ENCODE measurements around the gene ADAM22. TPM values are rescaled to one million over a fixed set of nuclear protein-coding genes. Genes with fewer than 3 reads are reported as not detected.

Gene ADAM22
- polyA plus RNA-seq, 2 of the 4 experiments (the other 2 are of a cell fraction): 0.53 to 0.59 TPM

GRCh38 chr7:88146616-88147015 is 212.6 kb downstream of the ADAM22 start:
- no peaks in the 10 kb centered on the region for H3K9me3 ChIP-seq
- H3K27ac ChIP-seq: no peak overlapping the region
- H3K4me2 ChIP-seq: no peak overlapping the region
- TF ChIP-seq CBX2 (IDR thresholded peaks at IDR 0.05; ENCODE audit: borderline replicate concordance, low read depth) (no peak), BCL3 (IDR thresholded peaks at IDR 0.05) (no peak), JUNB (IDR thresholded peaks at IDR 0.05) (no peak), CHD2 (IDR thresholded peaks at IDR 0.05; ENCODE audit: low read length, partially characterized antibody) (no peak), KDM5A (IDR thresholded peaks at IDR 0.05) (no peak), CEBPB (IDR thresholded peaks at IDR 0.05) (no peak), JUN (IDR thresholded peaks at IDR 0.05) (no peak), HEYL (CRISPR knock-in tag; IDR thresholded peaks at IDR 0.05) (no peak), MAZ (IDR thresholded peaks at IDR 0.05; ENCODE audit: borderline replicate concordance, low read depth, low read length) (no peak), FOSL2 (IDR thresholded peaks at IDR 0.05) (no peak), FOSL2 (CRISPR knock-in tag; IDR thresholded peaks at IDR 0.05) (no peak), ESRRA (IDR thresholded peaks at IDR 0.05; ENCODE audit: borderline replicate concordance, low read length) (no peak), FOSB (CRISPR knock-in tag; IDR thresholded peaks at IDR 0.05) (no peak), NR3C1 (IDR thresholded peaks at IDR 0.05) (no peak), ZSCAN20 (CRISPR knock-in tag; IDR thresholded peaks at IDR 0.05) (no peak)
- H3K4me3 ChIP-seq: no peak overlapping the region
- FAIRE-seq (no peak), DNase-seq (ENCODE audit: low read depth in 1 of 2, low spot score in 1 of 2) (no peak), ATAC-seq (no peak)
- H3K4me1 ChIP-seq: no peaks in the 10 kb centered on the region
- ChIA-PET CTCF (no interaction called here), POLR2A (no interaction called here)
- 38% methylated on average over 2 of the region's 2 CpGs for WGBS (ENCODE audit: missing lambda C conversion rate)

DNA sequence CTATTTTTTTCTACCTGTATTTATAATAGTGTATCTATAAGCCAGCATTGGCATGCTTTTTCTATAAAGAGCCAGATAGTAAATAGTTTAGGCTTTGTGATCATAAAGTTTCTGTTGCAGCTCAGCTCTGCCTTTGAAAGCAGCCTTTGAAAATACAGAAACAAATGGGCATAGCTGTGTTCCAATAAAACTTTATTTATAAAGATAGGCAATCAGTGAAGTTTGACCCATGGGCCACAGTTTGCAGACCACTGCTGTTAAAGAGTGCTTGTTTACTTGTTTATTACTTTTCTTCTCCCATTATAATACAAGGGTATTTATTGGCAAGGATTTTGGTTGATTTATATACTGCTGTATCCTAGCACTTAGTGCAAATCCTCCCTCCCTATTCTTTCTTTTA is 213.3 kb downstream of the ADAM22 start:
- ATAC-seq (no peak), FAIRE-seq (no peak), DNase-seq (ENCODE audit: low read depth in 1 of 2, low spot score in 1 of 2) (no peak)
- no peak for TF ChIP-seq MAZ (IDR thresholded peaks at IDR 0.05; ENCODE audit: borderline replicate concordance, low read depth, low read length)
- Histone ChIP-seq H3K9me3 (no peaks in the 10 kb centered on the region), H3K27ac (no peak overlapping the region), H3K4me2 (no peak overlapping the region), H3K4me1 (no peaks in the 10 kb centered on the region), H3K4me3 (no peak overlapping the region)
- ChIA-PET POLR2A (no interaction called here), CTCF (no interaction called here)

- ATAC-seq (no peak), DNase-seq (ENCODE audit: low read depth in 1 of 2, low spot score in 1 of 2) (no peak), FAIRE-seq (no peak)
- ChIA-PET POLR2A (no interaction called here), CTCF (no interaction called here)
- Histone ChIP-seq H3K4me1 (no peaks in the 10 kb centered on the region), H3K4me2 (no peak overlapping the region), H3K27ac (no peak overlapping the region), H3K4me3 (no peak overlapping the region), H3K9me3 (no peaks in the 10 kb centered on the region)
- TF ChIP-seq NPAS2 (CRISPR knock-in tag; IDR thresholded peaks at IDR 0.05; ENCODE audit: borderline replicate concordance) (no peak), MYC (IDR thresholded peaks at IDR 0.05; ENCODE audit: borderline replicate concordance, low read length) (no peak)
- WGBS (ENCODE audit: missing lambda C conversion rate): 2% methylated on average over 1 of the region's 1 CpG
These were observed 213.9 kb downstream of the ADAM22 start for GRCh38 chr7:88147949-88148348.

GRCh38 chr7:88150033-88150432 is 216.0 kb downstream of the ADAM22 start:
- ATAC-seq: no peak
- TF ChIP-seq JUNB (IDR thresholded peaks at IDR 0.05) (no peak), KDM5A (IDR thresholded peaks at IDR 0.05) (no peak), RARB (CRISPR knock-in tag; IDR thresholded peaks at IDR 0.05) (no peak), POLR2AphosphoS2 (conservative IDR thresholded peaks at IDR 0.05; ENCODE audit: low read length) (no peak), MAFK (IDR thresholded peaks at IDR 0.05; ENCODE audit: partially characterized antibody) (peak; percentile 80), TFCP2L1 (CRISPR knock-in tag; IDR thresholded peaks at IDR 0.05) (no peak), SMC3 (IDR thresholded peaks at IDR 0.05) (no peak)

More at GRCh38 chr7:88150033-88150432, 216.0 kb downstream of the ADAM22 start:
- H3K4me1 ChIP-seq: no peaks in the 10 kb centered on the region
- CTCF ChIA-PET: no interaction called here
- H3K9me3 ChIP-seq: no peaks in the 10 kb centered on the region
- no peak overlapping the region for H3K27ac ChIP-seq
- H3K4me2 ChIP-seq: no peak overlapping the region
- no peak for DNase-seq (ENCODE audit: low read depth in 1 of 2, low spot score in 1 of 2)
- 22% methylated on average over 4 of the region's 4 CpGs for WGBS (ENCODE audit: missing lambda C conversion rate)
- FAIRE-seq: no peak
- H3K4me3 ChIP-seq: no peak overlapping the region
- POLR2A ChIA-PET: no interaction called here

Measured in A549 (cell line).